ENCODE measurements around the gene SLC38A9. TPM values are rescaled to one million over a fixed set of nuclear protein-coding genes. Genes with fewer than 3 reads are reported as not detected.

Gene SLC38A9
- total RNA-seq, 2 donors from 2014 or later = 4.8 to 9.1 TPM

DNA sequence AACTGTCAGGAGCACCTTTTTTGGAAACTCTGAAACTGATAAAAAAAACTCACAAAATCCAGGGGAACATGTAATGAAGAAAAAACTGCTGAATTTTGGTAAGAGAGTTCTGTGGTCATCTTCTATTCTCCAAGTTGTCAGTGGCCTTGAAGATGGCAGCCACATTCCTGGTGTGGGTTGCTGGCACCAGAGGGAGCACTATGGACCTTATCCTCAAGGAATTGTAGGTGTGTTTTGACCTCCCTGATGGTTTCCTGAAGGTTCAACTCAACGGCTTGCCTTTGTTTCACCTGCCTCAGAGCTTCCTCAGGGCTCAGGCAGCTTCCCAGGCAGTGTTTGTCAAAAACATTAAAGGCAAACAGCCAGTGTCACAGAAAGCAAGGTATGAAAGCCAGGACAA lies 2.2 kb upstream of the SLC38A9 start:
- H3K27me3 ChIP-seq = no peaks in the 10 kb centered on the region
- no peak for DNase-seq (ENCODE audit: low spot score)
- TF ChIP-seq, protein P1, sequence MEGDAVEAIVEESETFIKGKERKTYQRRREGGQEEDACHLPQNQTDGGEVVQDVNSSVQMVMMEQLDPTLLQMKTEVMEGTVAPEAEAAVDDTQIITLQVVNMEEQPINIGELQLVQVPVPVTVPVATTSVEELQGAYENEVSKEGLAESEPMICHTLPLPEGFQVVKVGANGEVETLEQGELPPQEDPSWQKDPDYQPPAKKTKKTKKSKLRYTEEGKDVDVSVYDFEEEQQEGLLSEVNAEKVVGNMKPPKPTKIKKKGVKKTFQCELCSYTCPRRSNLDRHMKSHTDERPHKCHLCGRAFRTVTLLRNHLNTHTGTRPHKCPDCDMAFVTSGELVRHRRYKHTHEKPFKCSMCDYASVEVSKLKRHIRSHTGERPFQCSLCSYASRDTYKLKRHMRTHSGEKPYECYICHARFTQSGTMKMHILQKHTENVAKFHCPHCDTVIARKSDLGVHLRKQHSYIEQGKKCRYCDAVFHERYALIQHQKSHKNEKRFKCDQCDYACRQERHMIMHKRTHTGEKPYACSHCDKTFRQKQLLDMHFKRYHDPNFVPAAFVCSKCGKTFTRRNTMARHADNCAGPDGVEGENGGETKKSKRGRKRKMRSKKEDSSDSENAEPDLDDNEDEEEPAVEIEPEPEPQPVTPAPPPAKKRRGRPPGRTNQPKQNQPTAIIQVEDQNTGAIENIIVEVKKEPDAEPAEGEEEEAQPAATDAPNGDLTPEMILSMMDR (IDR thresholded peaks at IDR 0.05) = no peak
- H3K27ac ChIP-seq = no peak overlapping the region
- no peak overlapping the region for H3K4me3 ChIP-seq
- peaks cover 0 to 11% of the 10 kb centered on the region in 2 donors for H3K4me1 ChIP-seq
- no peaks in the 10 kb centered on the region for H3K9me3 ChIP-seq
- H3K36me3 ChIP-seq = no peaks in the 10 kb centered on the region

- H3K9me3 ChIP-seq = no peaks in the 10 kb centered on the region
- H3K27ac ChIP-seq = no peak overlapping the region
- no peaks in the 10 kb centered on the region for H3K27me3 ChIP-seq
- TF ChIP-seq, protein P1 (IDR thresholded peaks at IDR 0.05) = no peak
- H3K36me3 ChIP-seq = no peaks in the 10 kb centered on the region
- peaks cover 0 to 11% of the 10 kb centered on the region in 2 donors for H3K4me1 ChIP-seq
- H3K4me3 ChIP-seq = no peak overlapping the region
- DNase-seq (ENCODE audit: low spot score) = no peak
These were observed 1.7 kb upstream of the SLC38A9 start for GRCh38 chr5:55713871-55714270.

DNA sequence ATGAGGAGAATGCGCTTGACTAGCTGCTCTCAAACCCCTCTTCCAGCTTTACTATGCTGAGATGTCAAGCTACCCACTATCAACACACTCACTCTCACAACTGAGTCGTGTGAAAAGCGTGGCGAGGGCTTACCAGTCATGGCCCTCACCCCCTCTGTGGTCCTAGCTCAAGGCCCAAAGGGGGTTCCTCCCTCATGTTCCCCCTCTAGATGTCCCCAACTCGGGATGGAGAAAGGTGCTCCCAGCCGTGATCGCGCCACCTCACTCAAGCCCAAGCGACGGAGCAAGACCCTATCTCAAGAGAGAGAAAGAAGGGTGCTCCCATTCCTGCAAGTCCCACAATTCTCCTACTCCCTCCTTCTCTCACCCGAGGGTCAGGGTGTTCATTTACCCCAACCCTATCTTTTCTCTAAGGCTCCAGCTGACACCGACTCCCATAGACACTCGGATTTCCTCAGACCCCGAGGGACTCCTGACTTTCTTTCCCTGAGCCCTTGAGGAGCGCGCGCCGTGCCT lies 559 bp downstream of the SLC38A9 start:
- Histone ChIP-seq H3K4me1 (peaks cover 0 to 11% of the 10 kb centered on the region in 2 donors), H3K36me3 (no peaks in the 10 kb centered on the region), H3K27ac (peak overlapping the region; percentile 60 to 70), H3K27me3 (no peaks in the 10 kb centered on the region), H3K9me3 (no peaks in the 10 kb centered on the region), H3K4me3 (peak overlapping the region; percentile 90 to 92)
- no peak for DNase-seq (ENCODE audit: low spot score)
- TF ChIP-seq, protein P1 (IDR thresholded peaks at IDR 0.05) = no peak

DNA sequence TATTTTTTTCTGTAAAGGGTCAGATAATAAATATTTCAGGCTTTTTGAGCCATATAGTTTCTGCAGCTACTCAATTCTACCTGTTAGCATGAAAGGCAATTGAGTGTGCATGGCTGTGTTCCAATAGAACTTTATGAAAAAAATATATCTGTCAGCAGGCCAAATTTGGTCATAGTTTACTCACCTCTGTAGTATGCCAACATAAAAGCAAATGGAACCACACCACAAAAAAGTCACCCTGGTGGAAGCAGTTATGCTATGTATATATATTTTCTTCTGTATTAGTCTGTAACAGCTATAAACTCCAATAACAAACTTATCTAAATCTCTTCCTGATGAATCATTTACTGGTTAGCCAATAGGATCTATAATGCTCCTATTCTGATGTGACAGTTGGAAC lies 3.4 kb downstream of the SLC38A9 start:
- DNase-seq (ENCODE audit: low spot score) = no peak
- no peaks in the 10 kb centered on the region for H3K9me3 ChIP-seq
- no peak overlapping the region for H3K27ac ChIP-seq
- no peak overlapping the region for H3K4me3 ChIP-seq
- TF ChIP-seq, protein P1 (IDR thresholded peaks at IDR 0.05) = no peak
- H3K4me1 ChIP-seq = peaks cover 0 to 11% of the 10 kb centered on the region in 2 donors
- H3K36me3 ChIP-seq = no peaks in the 10 kb centered on the region
- no peaks in the 10 kb centered on the region for H3K27me3 ChIP-seq

GRCh38 chr5:55706230-55706629 lies 5.9 kb downstream of the SLC38A9 start:
- TF ChIP-seq, protein P1 (IDR thresholded peaks at IDR 0.05) = no peak
- Histone ChIP-seq H3K4me3 (no peak overlapping the region), H3K27ac (no peak overlapping the region), H3K36me3 (no peaks in the 10 kb centered on the region), H3K9me3 (no peaks in the 10 kb centered on the region), H3K27me3 (no peaks in the 10 kb centered on the region), H3K4me1 (peaks cover 0 to 2% of the 10 kb centered on the region in 2 donors)
- DNase-seq (ENCODE audit: low spot score) = no peak

Measured in right atrium auricular region (tissue), 2 donors.